H1 (cell line): ENCODE measurements around the gene EGFR. TPM values are rescaled to one million over a fixed set of nuclear protein-coding genes. Genes with fewer than 3 reads are reported as not detected.

Experiments used
- ASH2L ChIP-seq: fragments of 200-600, 300-600 bp; sonication (generic); IDR thresholded peaks from one replicate; pipeline ENCODE4 v1.7.1; 2017; ENCODE audit warnings: low read length
- CBX8 ChIP-seq: fragments of 300-800, 300-1000 bp; sonication (generic); IDR thresholded peaks from 2 replicates; pipeline ENCODE4 v1.7.1; 2016; ENCODE audit warnings: low read depth, low read length, borderline replicate concordance
- CHD1 ChIP-seq: IDR thresholded peaks from 2 replicates; pipeline ENCODE4 v1.6.1; 2012; ENCODE audit warnings: low read depth, low read length, improper control_type of control experiment
- polyA plus RNA-seq, 7 experiments: library from polyadenylated mRNA; depleted of rRNA in 3 of 7; stranded (reverse) in 5 of 7; unstranded in 2 of 7; fragments of >200 nt in 5 of 7; fragments of 200-250 nt in 2 of 7; gene quantifications; 1 replicate in 5 of 7; 2 replicates in 1 of 7; 4 replicates in 1 of 7; pipeline versions ENCODE4 v1.2.1 to v1.2.3, GENCODE V29; 2011 to 2013; ENCODE audit warnings: missing spikeins in 2 of 7, mixed read lengths in 2 of 7
- total RNA-seq: library from RNA; stranded (reverse); fragmentation: NEBNext Ultra II Directional; extraction: Animal tissue kit (Norgen Biotek cat#: 25700); gene quantifications from 2 replicates; pipeline ENCODE4 v1.2.1, GENCODE V29; 2021
- TF ChIP-seq, protein P1 (sequence below): fragments of 300-600 bp; sonication (generic); IDR thresholded peaks from 2 replicates; pipeline ENCODE4 v1.7.1; 2012; ENCODE audit warnings: low read length, moderate library complexity, mild to moderate bottlenecking, inconsistent platforms; ENCODE audit not compliant: insufficient replicate concordance

The EGFR gene
- total and polyA plus RNA-seq, 2 of the 8 experiments (the other 6 are each of a cell fraction or from before 2014, with no cell fraction given): 1.9 to 5.8 TPM

DNA sequence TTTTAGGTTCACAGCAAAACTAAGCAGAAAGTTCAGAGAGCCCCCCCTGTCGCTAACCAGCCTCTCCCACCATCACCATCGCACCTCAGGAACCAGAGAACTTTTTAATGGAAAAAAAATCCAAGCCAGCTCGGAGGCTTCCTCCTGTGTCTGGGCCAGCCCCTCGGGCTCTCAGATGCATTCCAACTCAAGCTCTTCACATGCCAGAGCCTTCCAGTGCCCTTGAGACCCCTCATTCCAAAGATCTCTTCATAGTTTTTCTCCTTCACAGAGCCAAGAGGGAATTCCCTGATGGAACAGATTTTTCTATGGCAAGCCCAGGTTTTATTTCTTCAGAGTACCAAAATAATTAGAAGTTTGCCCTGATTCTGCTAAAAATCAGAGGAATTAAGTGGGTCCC lies 192.9 kb downstream of the EGFR start (continued):
- TF ChIP-seq, protein P1, sequence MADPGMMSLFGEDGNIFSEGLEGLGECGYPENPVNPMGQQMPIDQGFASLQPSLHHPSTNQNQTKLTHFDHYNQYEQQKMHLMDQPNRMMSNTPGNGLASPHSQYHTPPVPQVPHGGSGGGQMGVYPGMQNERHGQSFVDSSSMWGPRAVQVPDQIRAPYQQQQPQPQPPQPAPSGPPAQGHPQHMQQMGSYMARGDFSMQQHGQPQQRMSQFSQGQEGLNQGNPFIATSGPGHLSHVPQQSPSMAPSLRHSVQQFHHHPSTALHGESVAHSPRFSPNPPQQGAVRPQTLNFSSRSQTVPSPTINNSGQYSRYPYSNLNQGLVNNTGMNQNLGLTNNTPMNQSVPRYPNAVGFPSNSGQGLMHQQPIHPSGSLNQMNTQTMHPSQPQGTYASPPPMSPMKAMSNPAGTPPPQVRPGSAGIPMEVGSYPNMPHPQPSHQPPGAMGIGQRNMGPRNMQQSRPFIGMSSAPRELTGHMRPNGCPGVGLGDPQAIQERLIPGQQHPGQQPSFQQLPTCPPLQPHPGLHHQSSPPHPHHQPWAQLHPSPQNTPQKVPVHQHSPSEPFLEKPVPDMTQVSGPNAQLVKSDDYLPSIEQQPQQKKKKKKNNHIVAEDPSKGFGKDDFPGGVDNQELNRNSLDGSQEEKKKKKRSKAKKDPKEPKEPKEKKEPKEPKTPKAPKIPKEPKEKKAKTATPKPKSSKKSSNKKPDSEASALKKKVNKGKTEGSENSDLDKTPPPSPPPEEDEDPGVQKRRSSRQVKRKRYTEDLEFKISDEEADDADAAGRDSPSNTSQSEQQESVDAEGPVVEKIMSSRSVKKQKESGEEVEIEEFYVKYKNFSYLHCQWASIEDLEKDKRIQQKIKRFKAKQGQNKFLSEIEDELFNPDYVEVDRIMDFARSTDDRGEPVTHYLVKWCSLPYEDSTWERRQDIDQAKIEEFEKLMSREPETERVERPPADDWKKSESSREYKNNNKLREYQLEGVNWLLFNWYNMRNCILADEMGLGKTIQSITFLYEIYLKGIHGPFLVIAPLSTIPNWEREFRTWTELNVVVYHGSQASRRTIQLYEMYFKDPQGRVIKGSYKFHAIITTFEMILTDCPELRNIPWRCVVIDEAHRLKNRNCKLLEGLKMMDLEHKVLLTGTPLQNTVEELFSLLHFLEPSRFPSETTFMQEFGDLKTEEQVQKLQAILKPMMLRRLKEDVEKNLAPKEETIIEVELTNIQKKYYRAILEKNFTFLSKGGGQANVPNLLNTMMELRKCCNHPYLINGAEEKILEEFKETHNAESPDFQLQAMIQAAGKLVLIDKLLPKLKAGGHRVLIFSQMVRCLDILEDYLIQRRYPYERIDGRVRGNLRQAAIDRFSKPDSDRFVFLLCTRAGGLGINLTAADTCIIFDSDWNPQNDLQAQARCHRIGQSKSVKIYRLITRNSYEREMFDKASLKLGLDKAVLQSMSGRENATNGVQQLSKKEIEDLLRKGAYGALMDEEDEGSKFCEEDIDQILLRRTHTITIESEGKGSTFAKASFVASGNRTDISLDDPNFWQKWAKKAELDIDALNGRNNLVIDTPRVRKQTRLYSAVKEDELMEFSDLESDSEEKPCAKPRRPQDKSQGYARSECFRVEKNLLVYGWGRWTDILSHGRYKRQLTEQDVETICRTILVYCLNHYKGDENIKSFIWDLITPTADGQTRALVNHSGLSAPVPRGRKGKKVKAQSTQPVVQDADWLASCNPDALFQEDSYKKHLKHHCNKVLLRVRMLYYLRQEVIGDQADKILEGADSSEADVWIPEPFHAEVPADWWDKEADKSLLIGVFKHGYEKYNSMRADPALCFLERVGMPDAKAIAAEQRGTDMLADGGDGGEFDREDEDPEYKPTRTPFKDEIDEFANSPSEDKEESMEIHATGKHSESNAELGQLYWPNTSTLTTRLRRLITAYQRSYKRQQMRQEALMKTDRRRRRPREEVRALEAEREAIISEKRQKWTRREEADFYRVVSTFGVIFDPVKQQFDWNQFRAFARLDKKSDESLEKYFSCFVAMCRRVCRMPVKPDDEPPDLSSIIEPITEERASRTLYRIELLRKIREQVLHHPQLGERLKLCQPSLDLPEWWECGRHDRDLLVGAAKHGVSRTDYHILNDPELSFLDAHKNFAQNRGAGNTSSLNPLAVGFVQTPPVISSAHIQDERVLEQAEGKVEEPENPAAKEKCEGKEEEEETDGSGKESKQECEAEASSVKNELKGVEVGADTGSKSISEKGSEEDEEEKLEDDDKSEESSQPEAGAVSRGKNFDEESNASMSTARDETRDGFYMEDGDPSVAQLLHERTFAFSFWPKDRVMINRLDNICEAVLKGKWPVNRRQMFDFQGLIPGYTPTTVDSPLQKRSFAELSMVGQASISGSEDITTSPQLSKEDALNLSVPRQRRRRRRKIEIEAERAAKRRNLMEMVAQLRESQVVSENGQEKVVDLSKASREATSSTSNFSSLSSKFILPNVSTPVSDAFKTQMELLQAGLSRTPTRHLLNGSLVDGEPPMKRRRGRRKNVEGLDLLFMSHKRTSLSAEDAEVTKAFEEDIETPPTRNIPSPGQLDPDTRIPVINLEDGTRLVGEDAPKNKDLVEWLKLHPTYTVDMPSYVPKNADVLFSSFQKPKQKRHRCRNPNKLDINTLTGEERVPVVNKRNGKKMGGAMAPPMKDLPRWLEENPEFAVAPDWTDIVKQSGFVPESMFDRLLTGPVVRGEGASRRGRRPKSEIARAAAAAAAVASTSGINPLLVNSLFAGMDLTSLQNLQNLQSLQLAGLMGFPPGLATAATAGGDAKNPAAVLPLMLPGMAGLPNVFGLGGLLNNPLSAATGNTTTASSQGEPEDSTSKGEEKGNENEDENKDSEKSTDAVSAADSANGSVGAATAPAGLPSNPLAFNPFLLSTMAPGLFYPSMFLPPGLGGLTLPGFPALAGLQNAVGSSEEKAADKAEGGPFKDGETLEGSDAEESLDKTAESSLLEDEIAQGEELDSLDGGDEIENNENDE: no peak
- TF ChIP-seq ASH2L: no peak
- no peak for TF ChIP-seq CBX8
- no peak for TF ChIP-seq CHD1
